Bladder microvascular endothelial cell (primary cell): ENCODE measurements around the gene CTDSP2. TPM values are rescaled to one million over a fixed set of nuclear protein-coding genes. Genes with fewer than 3 reads are reported as not detected.

ENCODE experiments used
- total RNA-seq: library from RNA; depleted of rRNA; stranded (reverse); fragments of >200 nt; gene quantifications from 2 replicates; pipeline ENCODE4 v1.2.3, GENCODE V29; 2014

CTDSP2 gene
- total RNA-seq, result 47.6 and 99.0 TPM in 2 replicates

GRCh38 chr12:57846577-57847319 is at the start of gene CTDSP2:
Gene CTDSP2, minus strand, starts transcription at chr12:57846729. Its CDS starts 294 bp downstream, at chr12:57846435.

GRCh38 chr12:57782608-57783465 is 63.7 kb downstream of the CTDSP2 start, which contains the start of gene TSFM:
Gene TSFM, plus strand, starts transcription at chr12:57782787. Its CDS starts 15 bp downstream, at chr12:57782802.

GRCh38 chr12:57772429-57773322 is 73.9 kb downstream of the CTDSP2 start, which contains the start of gene EEF1AKMT3:
Gene EEF1AKMT3, plus strand, starts transcription at chr12:57772614. Its CDS starts 111 bp downstream, at chr12:57772725.

GRCh38 chr12:57771873-57772428 is 74.6 kb downstream of the CTDSP2 start, which contains the start of gene METTL1:
Gene METTL1, minus strand, starts transcription at chr12:57772105. Its CDS starts 22 bp downstream, at chr12:57772083.

Other genes starting within 250 kb of the CTDSP2 start
- 0.32 and 7.2 TPM in 2 replicates for gene DTX3, start 241.9 kb downstream of the CTDSP2 start, total RNA-seq
- gene ARHGEF25, start 235.3 kb downstream of the CTDSP2 start, total RNA-seq, result under 0.01 and 2.5 TPM in 2 replicates
- gene B4GALNT1, start 213.5 kb downstream of the CTDSP2 start, total RNA-seq, result under 0.01 and 0.06 TPM in 2 replicates
- gene OS9, start 152.6 kb downstream of the CTDSP2 start, total RNA-seq, result 189 and 325 TPM in 2 replicates
- under 0.01 and 0.06 TPM in 2 replicates for gene AGAP2, start 108.0 kb downstream of the CTDSP2 start, total RNA-seq
- 29.8 and 43.3 TPM in 2 replicates for gene TSPAN31, start 101.7 kb downstream of the CTDSP2 start, total RNA-seq
- 112 and 152 TPM in 2 replicates for gene CDK4, start 94.4 kb downstream of the CTDSP2 start, total RNA-seq
- 3.1 and 8.1 TPM in 2 replicates for gene MARCHF9, start 91.6 kb downstream of the CTDSP2 start, total RNA-seq
- gene CYP27B1, start 79.7 kb downstream of the CTDSP2 start, total RNA-seq, result 0.31 and 0.32 TPM in 2 replicates
- gene METTL1, start 74.6 kb downstream of the CTDSP2 start, total RNA-seq, result 2.4 and 5.6 TPM in 2 replicates
- gene EEF1AKMT3, start 74.1 kb downstream of the CTDSP2 start, total RNA-seq, result 2.1 and 2.8 TPM in 2 replicates
- gene TSFM, start 63.9 kb downstream of the CTDSP2 start, total RNA-seq, result 14.6 and 18.6 TPM in 2 replicates
- 0.81 and 2.3 TPM in 2 replicates for gene AVIL, start 28.0 kb downstream of the CTDSP2 start, total RNA-seq
- gene ATP23, start 94.8 kb upstream of the CTDSP2 start, total RNA-seq, result 10.5 and 19.1 TPM in 2 replicates